Measurements from ENCODE around the gene MAD1L1.

DNA sequence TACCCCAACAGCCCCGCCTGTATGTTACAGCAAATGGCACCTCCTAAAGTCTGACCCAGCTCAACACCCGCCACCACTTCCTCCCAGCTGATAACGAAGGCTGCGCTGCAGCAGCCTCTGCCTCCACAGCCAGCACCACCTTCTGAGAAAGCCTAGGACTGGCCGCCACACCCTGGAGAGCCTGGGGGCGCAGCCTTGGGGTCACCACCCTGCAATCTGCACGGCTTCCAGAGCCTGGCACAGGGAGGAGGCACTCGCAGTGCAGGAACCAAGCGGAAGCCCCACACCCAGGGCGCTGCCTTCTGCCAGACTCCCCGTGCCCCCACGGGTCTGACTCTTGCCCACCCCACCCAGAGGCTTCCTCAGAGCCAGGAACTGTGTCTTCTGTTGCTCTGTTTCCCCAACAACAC lies 112.5 kb downstream of the MAD1L1 start:
- TF ChIP-seq GATA2 (IDR thresholded peaks at IDR 0.05; ENCODE audit: low read depth, low read length) (no peak), GATA3 (IDR thresholded peaks at IDR 0.05; ENCODE audit: low read depth, low read length) (no peak)
